CD4-positive, alpha-beta T cell treated with Interleukin-6 for 4 hours (primary cell): Measurements from ENCODE around the gene SNAPC3.

Experiments
- DNase-seq: peaks from one replicate; pipeline ENCODE4 v3.0.0-alpha.2; 2020; ENCODE audit warnings: mixed read lengths

The SNAPC3 gene

GRCh38 chr9:15498246-15498995, 75.7 kb downstream of the SNAPC3 start:
- no peak for DNase-seq

- no peak for DNase-seq
Measured at GRCh38 chr9:15499139-15499538, 76.5 kb downstream of the SNAPC3 start.

- no peak for DNase-seq
Measured at GRCh38 chr9:15501179-15501578, 78.5 kb downstream of the SNAPC3 start.

- DNase-seq, result no peak
Measured at GRCh38 chr9:15501803-15502202, 79.1 kb downstream of the SNAPC3 start.

- DNase-seq, result peak; percentile 10
Measured at GRCh38 chr9:15505921-15506320, 83.2 kb downstream of the SNAPC3 start.

- DNase-seq, result peak; percentile 79
Measured at GRCh38 chr9:15509931-15510788, 87.5 kb downstream of the SNAPC3 start.

GRCh38 chr9:15510789-15511575, 88.3 kb downstream of the SNAPC3 start, which contains the start of gene PSIP1:
TSS of gene PSIP1 (minus strand) at chr9:15510970. CDS start at chr9:15510188, 782 bp downstream.
- peak; percentile 89 for DNase-seq
